HEK293 (cell line): ENCODE measurements around the gene CDH22.

ENCODE experiments used
- CTCF ChIA-PET: fragments of 350-600 bp; formaldehyde crosslinking; extraction: SDS; loops from one replicate; lab custom pipeline; 2021; ENCODE audit warnings: antibody characterized with exemption; lab: Yijun Ruan, JAX
- POLR2A ChIA-PET: fragments of 300-600 bp; formaldehyde crosslinking; extraction: SDS; loops from one replicate; lab custom pipeline; 2020; ENCODE audit warnings: antibody characterized with exemption, inconsistent platforms; lab: Yijun Ruan, JAX
- H3K27ac ChIP-seq: fragments of 200-500 bp; sonication (Bioruptor generic); 2 replicates; pipeline ENCODE4 v1.5.1; 2014; ENCODE audit warnings: low read depth, low read length, control low read depth, inconsistent platforms; ENCODE audit errors: extremely low read depth
- H3K36me3 ChIP-seq, 2 experiments: fragments of 200-500 bp in 1 of 2; sonication (Bioruptor generic) in 1 of 2; 1 replicate in 1 of 2; 2 replicates in 1 of 2; pipeline ENCODE4 v1.5.1; 2014 to 2017; ENCODE audit warnings: inconsistent platforms in 2 of 2, low read length in 2 of 2; ENCODE audit not compliant: control insufficient read depth in 2 of 2, insufficient read depth in 1 of 2
- H3K4me1 ChIP-seq: fragments of 200-500 bp; sonication (Bioruptor generic); 2 replicates; pipeline ENCODE4 v1.5.1; 2014; ENCODE audit warnings: mild to moderate bottlenecking, low read length, inconsistent platforms; ENCODE audit not compliant: control insufficient read depth, insufficient read depth
- H3K4me3 ChIP-seq: 2 replicates; pipeline ENCODE4 v1.5.1; 2011; ENCODE audit warnings: low read depth, mild to moderate bottlenecking, control low read depth, low read length, moderate library complexity
- H3K9me3 ChIP-seq: fragments of 200-500 bp; sonication (Bioruptor generic); 2 replicates; pipeline ENCODE4 v1.5.1; 2014; ENCODE audit warnings: low read depth, low read length, inconsistent platforms; ENCODE audit not compliant: control insufficient read depth, insufficient read depth
- AEBP2 ChIP-seq: fragments of 450-650 bp; formaldehyde crosslinking; IDR thresholded peaks from 2 replicates; pipeline ENCODE4 v1.5.1; 2016; ENCODE audit warnings: missing biosample characterization, missing genetic modification characterization, borderline replicate concordance
- ATF2 ChIP-seq: fragments of 450-650 bp; formaldehyde crosslinking; IDR thresholded peaks from 2 replicates; pipeline ENCODE4 v1.5.1; 2016; ENCODE audit warnings: missing biosample characterization, missing genetic modification characterization, low read depth
- INSM2 ChIP-seq: fragments of 450-650 bp; formaldehyde crosslinking; IDR thresholded peaks from 2 replicates; pipeline ENCODE4 v1.5.1; 2016; ENCODE audit warnings: missing biosample characterization, missing genetic modification characterization
- ZBTB10 ChIP-seq: fragments of 450-650 bp; formaldehyde crosslinking; IDR thresholded peaks from 2 replicates; pipeline ENCODE4 v1.5.1; 2016; ENCODE audit warnings: missing biosample characterization, missing genetic modification characterization
- ZBTB17 ChIP-seq: fragments of 450-650 bp; formaldehyde crosslinking; IDR thresholded peaks from 2 replicates; pipeline ENCODE4 v1.5.1; 2016; ENCODE audit warnings: missing biosample characterization, missing genetic modification characterization
- ZBTB48 ChIP-seq: fragments of 450-650 bp; formaldehyde crosslinking; IDR thresholded peaks from 2 replicates; pipeline ENCODE4 v1.5.1; 2016; ENCODE audit warnings: missing biosample characterization, missing genetic modification characterization
- ZNF221 ChIP-seq: fragments of 450-650 bp; formaldehyde crosslinking; IDR thresholded peaks from 2 replicates; pipeline ENCODE4 v1.5.1; 2017; ENCODE audit warnings: missing biosample characterization, missing genetic modification characterization, borderline replicate concordance
- ZNF302 ChIP-seq: fragments of 450-650 bp; formaldehyde crosslinking; IDR thresholded peaks from 2 replicates; pipeline ENCODE4 v1.5.1; 2016; ENCODE audit warnings: missing biosample characterization, missing genetic modification characterization, low read depth
- ZNF341 ChIP-seq: fragments of 450-650 bp; formaldehyde crosslinking; IDR thresholded peaks from 2 replicates; pipeline ENCODE4; 2016; ENCODE audit warnings: low read depth, missing biosample characterization, missing genetic modification characterization
- ZNF449 ChIP-seq: fragments of 450-650 bp; formaldehyde crosslinking; IDR thresholded peaks from 2 replicates; pipeline ENCODE4 v1.5.1; 2017; ENCODE audit warnings: missing biosample characterization, mild to moderate bottlenecking, missing genetic modification characterization, moderate library complexity
- ZNF501 ChIP-seq: fragments of 450-650 bp; formaldehyde crosslinking; IDR thresholded peaks from 2 replicates; pipeline ENCODE4 v1.5.1; 2016; ENCODE audit warnings: missing biosample characterization, missing genetic modification characterization
- ZNF571 ChIP-seq: fragments of 450-650 bp; formaldehyde crosslinking; IDR thresholded peaks from 2 replicates; pipeline ENCODE4 v1.5.0; 2017; ENCODE audit warnings: missing biosample characterization, missing genetic modification characterization
- ZNF580 ChIP-seq: fragments of 450-650 bp; formaldehyde crosslinking; IDR thresholded peaks from 2 replicates; pipeline ENCODE4 v1.5.1; 2016; ENCODE audit warnings: missing biosample characterization, missing genetic modification characterization
- ZNF600 ChIP-seq: fragments of 450-650 bp; formaldehyde crosslinking; IDR thresholded peaks from 2 replicates; pipeline ENCODE4 v1.5.1; 2016; ENCODE audit warnings: missing biosample characterization, missing genetic modification characterization
- ZNF660 ChIP-seq: fragments of 450-650 bp; IDR thresholded peaks from 2 replicates; pipeline ENCODE4 v1.5.1; 2018; ENCODE audit warnings: missing biosample characterization, mild to moderate bottlenecking, missing genetic modification characterization
- ZNF791 ChIP-seq: fragments of 450-650 bp; formaldehyde crosslinking; IDR thresholded peaks from 2 replicates; pipeline ENCODE4 v1.5.1; 2016; ENCODE audit warnings: missing biosample characterization, missing genetic modification characterization
- TF ChIP-seq, protein P1 (sequence below): fragments of 450-650 bp; formaldehyde crosslinking; IDR thresholded peaks from 2 replicates; pipeline ENCODE4 v1.5.1; 2016; ENCODE audit warnings: missing biosample characterization, missing genetic modification characterization
- TF ChIP-seq, protein P2 (sequence below): fragments of 450-650 bp; formaldehyde crosslinking; IDR thresholded peaks from 2 replicates; pipeline ENCODE4 v1.5.1; 2017; ENCODE audit warnings: missing biosample characterization, missing genetic modification characterization
- TF ChIP-seq, protein P3 (sequence below): fragments of 450-650 bp; formaldehyde crosslinking; IDR thresholded peaks from 2 replicates; pipeline ENCODE4 v1.5.1; 2017; ENCODE audit warnings: missing biosample characterization, missing genetic modification characterization

CDH22 gene

DNA sequence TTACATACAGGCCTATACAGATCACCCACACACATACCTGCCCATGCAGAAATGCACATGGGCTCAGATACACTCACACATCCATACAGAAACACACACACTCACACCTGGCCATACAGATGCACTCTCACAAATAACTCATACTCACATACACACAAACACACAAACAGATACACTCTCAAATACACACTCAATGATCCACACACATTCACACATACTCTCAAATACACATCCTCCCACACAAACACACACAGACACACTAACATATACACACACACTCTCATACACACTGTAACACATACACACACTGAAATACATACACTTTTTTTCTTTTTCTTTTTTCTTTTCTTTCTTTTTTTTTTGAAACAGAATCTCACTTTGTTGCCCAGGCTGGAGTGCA lies 90.7 kb downstream of the CDH22 start:
- no peaks in the 10 kb centered on the region; the same call in 1 of the 2 replicates for H3K4me1 ChIP-seq
- no peak overlapping the region for H3K4me3 ChIP-seq
- CTCF ChIA-PET = interaction anchor here (1.8 kb wide), 1 partner anchor 203 kb away, joined by 4 read pairs; no protein-coding TSS in a partner anchor
- no peaks in the 10 kb centered on the region for H3K36me3 ChIP-seq
- H3K9me3 ChIP-seq = no peaks in the 10 kb centered on the region
- TF ChIP-seq ZNF501 (tag by site-specific recombination) = no peak
- TF ChIP-seq, protein P1, sequence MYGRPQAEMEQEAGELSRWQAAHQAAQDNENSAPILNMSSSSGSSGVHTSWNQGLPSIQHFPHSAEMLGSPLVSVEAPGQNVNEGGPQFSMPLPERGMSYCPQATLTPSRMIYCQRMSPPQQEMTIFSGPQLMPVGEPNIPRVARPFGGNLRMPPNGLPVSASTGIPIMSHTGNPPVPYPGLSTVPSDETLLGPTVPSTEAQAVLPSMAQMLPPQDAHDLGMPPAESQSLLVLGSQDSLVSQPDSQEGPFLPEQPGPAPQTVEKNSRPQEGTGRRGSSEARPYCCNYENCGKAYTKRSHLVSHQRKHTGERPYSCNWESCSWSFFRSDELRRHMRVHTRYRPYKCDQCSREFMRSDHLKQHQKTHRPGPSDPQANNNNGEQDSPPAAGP (tag by site-specific recombination) = no peak
- TF ChIP-seq ZNF791 (tag by site-specific recombination) = 0 out of 2 replicates have a peak, but pooled peaks have one; percentile 5
- no peak for TF ChIP-seq ATF2 (tag by site-specific recombination)
- no peak for TF ChIP-seq ZBTB48 (tag by site-specific recombination)
- TF ChIP-seq, protein P2, sequence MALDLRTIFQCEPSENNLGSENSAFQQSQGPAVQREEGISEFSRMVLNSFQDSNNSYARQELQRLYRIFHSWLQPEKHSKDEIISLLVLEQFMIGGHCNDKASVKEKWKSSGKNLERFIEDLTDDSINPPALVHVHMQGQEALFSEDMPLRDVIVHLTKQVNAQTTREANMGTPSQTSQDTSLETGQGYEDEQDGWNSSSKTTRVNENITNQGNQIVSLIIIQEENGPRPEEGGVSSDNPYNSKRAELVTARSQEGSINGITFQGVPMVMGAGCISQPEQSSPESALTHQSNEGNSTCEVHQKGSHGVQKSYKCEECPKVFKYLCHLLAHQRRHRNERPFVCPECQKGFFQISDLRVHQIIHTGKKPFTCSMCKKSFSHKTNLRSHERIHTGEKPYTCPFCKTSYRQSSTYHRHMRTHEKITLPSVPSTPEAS = peak; percentile 88
- no peak for TF ChIP-seq ZNF600 (tag by site-specific recombination)
- TF ChIP-seq, all 188 proteins: peak for 2
- no peak overlapping the region for H3K27ac ChIP-seq
- POLR2A ChIA-PET = no interaction called here

DNA sequence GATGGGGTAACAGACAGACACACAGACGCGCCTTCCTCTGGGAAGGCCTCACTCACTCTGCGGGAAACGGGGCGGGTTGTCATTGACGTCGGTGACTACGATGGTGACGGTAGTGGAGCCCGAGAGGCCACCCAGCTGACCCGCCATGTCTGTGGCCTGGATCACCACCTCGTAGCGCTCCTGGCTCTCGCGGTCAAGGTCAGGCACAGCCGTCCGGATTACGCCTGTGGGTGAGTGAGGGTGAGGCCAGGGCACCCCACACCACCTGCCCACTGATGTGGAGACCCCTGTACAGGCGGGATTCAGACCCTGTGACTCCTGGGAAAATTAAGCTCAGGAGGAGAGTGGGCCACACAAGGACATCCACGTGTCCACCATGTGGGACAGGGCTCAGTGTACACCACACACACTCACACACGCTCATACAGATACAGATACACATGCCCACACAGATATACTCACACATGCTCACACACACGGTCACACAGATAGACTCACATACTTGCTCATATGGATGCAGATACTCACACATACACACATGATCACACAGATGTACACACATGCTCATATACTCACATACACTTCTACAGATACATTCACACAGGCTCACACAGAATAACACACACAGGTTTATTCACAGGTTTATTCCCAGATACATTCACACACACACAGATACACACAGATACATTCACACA lies 91.4 kb downstream of the CDH22 start:
- H3K9me3 ChIP-seq = no peaks in the 10 kb centered on the region
- H3K36me3 ChIP-seq = no peaks in the 10 kb centered on the region
- H3K27ac ChIP-seq = no peak overlapping the region
- POLR2A ChIA-PET = interaction anchor here (0.6 to 1.3 kb wide), 4 partner anchors 9 to 39 kb away, joined by 3 to 4 read pairs (median 3); no protein-coding TSS in a partner anchor
- H3K4me3 ChIP-seq = no peak overlapping the region
- no peaks in the 10 kb centered on the region; the same call in 1 of the 2 replicates for H3K4me1 ChIP-seq
- CTCF ChIA-PET = interaction anchor here (1.1 to 1.8 kb wide), 3 partner anchors 8 to 203 kb away, joined by 4 to 5 read pairs (median 4); no protein-coding TSS in a partner anchor
- TF ChIP-seq AEBP2 (tag by site-specific recombination) (no peak), ZNF221 (tag by site-specific recombination) (no peak), ZNF449 (tag by site-specific recombination) (no peak), ZNF302 (no peak), ZNF580 (no peak), ZBTB10 (no peak), ZNF571 (no peak), ZNF341 (tag by site-specific recombination) (no peak), ZNF660 (tag by site-specific recombination) (no peak), INSM2 (tag by site-specific recombination) (no peak), ZBTB17 (tag by site-specific recombination) (no peak)
- TF ChIP-seq, protein P3, sequence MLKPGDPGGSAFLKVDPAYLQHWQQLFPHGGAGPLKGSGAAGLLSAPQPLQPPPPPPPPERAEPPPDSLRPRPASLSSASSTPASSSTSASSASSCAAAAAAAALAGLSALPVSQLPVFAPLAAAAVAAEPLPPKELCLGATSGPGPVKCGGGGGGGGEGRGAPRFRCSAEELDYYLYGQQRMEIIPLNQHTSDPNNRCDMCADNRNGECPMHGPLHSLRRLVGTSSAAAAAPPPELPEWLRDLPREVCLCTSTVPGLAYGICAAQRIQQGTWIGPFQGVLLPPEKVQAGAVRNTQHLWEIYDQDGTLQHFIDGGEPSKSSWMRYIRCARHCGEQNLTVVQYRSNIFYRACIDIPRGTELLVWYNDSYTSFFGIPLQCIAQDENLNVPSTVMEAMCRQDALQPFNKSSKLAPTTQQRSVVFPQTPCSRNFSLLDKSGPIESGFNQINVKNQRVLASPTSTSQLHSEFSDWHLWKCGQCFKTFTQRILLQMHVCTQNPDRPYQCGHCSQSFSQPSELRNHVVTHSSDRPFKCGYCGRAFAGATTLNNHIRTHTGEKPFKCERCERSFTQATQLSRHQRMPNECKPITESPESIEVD (tag by site-specific recombination) = no peak
